ENCODE measurements around the gene EVA1B.

EVA1B gene

DNA sequence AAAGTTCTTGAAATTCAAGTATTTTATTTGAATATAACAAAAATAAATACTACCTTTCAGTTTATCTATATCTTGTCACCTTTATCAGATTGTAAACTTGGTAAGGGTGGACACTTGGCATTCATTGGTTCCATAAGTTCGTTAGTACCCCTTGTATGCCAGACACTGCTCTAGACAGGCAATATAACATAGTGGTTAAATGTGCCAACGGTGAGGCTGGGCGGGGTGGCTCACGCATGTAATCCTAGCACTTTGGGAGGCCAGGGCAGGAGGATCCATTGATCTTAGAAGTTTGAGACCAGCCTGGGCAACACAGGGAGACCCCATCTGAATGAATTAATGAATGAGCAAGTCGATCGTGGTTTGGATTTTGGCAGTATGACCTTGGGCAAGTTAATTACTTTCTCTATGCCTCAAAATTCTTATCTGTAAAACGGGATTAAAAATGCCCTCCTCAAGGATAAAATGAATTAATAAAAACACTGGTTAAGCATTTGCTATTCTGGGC is 43.6 kb downstream of the EVA1B start:
- DNase-seq, result no peak

DNA sequence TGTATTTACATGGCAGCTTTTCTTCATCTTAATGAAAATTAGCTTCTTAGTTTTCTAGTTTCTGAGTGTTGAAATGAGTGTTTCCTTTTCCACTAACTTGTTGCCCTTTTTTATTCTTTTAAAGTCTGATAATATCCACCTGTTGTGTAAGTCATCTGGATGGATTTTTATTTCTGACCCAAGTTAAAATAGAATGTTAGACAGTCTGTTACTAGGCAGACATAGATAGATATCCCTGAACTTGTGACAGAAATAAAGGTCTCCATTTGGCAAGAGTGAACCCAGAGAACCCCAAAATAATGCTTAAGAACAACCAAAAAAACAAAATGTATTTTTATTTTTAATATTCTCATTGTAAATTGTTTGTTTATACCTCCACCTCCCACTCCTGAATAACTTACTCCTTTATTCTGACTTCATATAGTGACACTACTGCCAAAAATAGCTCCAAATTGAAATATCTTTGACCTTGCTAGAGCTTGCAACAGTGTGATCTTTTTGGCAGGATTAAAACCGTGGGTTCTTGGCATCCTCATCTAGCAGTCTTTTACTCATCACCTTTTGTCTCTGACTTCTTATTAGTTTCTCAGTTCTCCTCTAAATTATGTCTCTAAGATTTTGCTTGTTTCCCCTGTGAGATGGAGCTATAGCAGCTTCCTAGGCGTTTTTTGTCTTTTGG is 44.2 kb downstream of the EVA1B start:
- DNase-seq, result no peak

DNA sequence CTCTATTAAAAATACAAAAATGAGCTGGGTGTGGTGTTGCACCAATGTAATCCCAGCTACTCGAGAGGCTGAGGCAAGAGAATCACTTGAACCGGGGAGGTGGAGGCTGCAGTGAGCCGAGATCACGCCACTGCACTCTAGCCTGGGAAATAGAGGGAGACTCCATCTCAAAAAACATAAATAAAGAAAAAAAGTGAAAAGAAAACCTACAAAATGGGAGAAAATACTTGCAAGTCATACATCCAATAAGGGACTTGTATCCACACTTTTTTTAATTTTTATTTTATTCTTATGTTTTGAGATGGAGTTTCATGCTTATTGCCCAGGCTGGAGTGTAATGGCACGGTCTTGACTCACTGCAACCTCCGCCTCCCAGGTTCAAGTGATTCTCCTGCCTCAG is 46.8 kb downstream of the EVA1B start:
- no peak for DNase-seq

DNA sequence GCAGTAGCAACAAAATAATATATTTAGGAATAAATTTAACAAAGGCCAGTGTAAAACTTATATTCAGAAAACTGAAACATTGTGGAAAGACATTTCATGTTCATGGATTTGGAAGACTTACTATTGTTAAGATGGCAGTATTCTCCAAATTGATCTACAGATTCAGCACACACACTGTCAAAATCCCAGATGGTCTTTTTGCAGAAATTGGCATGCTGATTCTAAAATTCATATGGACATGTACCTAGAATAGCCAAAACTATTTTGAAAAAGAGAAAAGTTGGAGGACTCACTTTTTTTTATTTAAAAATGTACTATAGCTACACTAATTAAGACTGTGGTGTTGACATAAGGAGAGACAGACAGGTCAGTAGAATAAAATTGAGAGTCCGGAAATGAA is 49.2 kb downstream of the EVA1B start:
- DNase-seq, result no peak

DNA sequence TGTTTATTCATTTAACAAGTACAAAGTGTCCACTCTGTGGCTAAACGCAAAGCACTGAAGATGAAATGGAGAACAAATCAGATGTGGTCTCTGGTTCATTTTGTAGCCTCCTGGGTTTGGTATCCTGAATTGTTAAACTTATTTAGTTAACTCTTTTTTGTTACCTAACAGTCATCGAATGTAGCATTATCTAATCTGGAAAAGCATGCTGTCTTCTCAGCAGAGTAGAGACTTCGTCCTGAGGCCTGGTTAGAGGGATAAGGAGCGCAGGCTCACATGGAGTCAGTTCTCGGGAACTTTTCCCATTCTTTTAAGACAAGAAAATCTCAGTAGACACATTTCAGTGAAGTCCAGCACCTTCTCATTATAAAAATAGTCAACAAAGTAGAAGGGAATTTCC is 50.4 kb downstream of the EVA1B start:
- DNase-seq, result no peak
